PC-3 (cell line): ENCODE measurements around the gene ASCL2.

Source experiments
- EZH2 ChIP-seq: fragments of 300-600 bp; sonication (generic); IDR thresholded peaks from one replicate; pipeline ENCODE4 v1.6.1; 2017; ENCODE audit warnings: antibody characterized with exemption, mild to moderate bottlenecking, low read length; ENCODE audit not compliant: unreplicated experiment
- TF ChIP-seq, protein P1 (sequence below): fragments of 300-600 bp; sonication (generic); conservative IDR thresholded peaks from 2 replicates; pipeline ENCODE4 v1.5.1; 2017; ENCODE audit warnings: antibody characterized with exemption, low read depth, mild to moderate bottlenecking, low read length

DNA sequence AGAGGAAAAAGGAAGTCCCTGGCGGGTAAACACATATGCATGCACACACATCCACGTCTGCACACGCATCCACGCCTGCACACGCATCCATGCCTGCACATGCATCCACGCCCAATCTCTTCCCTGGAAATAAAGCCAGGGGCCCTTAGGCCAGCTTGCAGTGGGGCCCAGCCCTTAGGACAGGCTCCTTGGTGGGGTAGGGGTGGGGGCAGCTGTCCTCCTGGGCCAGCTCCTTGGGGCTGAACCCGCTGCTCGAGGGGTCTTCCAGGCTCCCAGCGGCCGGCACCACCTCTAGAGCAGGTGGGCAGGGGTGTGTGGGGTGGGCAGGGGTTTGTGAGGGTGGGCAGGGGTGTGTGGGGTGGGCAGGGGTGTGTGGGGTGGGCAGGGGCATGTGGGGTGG lies 29.4 kb upstream of the ASCL2 start:
- TF ChIP-seq, protein P1, sequence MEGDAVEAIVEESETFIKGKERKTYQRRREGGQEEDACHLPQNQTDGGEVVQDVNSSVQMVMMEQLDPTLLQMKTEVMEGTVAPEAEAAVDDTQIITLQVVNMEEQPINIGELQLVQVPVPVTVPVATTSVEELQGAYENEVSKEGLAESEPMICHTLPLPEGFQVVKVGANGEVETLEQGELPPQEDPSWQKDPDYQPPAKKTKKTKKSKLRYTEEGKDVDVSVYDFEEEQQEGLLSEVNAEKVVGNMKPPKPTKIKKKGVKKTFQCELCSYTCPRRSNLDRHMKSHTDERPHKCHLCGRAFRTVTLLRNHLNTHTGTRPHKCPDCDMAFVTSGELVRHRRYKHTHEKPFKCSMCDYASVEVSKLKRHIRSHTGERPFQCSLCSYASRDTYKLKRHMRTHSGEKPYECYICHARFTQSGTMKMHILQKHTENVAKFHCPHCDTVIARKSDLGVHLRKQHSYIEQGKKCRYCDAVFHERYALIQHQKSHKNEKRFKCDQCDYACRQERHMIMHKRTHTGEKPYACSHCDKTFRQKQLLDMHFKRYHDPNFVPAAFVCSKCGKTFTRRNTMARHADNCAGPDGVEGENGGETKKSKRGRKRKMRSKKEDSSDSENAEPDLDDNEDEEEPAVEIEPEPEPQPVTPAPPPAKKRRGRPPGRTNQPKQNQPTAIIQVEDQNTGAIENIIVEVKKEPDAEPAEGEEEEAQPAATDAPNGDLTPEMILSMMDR: no peak
- no peak for TF ChIP-seq EZH2
